GM21381 (cell line): Measurements from ENCODE around the gene KCNH3.
"Not testable (repeated sequence)": the region's sequence is repeated elsewhere in the genome, so short reads cannot be mapped to it uniquely, and the experiment has no call there.

Source experiments
- ATAC-seq: cut with Tn5 transposase; IDR thresholded peaks from one replicate; pipeline ENCODE4 v1.9.1; 2021; ENCODE audit warnings: mild to moderate bottlenecking, moderate library complexity; ENCODE audit not compliant: unreplicated experiment

Gene KCNH3

DNA sequence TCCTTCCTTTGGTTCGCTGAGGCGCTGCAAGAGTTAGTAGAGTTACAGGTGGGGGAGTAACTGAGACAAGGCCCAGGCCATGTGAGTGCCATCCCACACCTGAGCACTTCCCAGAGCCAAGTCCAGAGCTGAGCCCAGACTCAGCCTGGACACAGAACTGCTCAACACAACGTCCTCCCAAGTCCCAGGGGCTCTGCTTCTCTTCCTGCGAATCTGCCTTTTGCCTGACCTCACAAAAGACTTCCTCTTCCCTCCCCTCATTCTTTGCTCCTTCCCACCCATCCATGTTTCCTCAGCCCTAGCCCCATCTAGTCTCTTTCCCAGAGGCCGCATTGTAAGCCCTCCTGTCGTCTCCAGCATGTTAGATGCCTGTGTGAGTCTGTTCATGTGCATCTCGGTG, 45.8 kb downstream of the KCNH3 start:
- ATAC-seq: no peak

DNA sequence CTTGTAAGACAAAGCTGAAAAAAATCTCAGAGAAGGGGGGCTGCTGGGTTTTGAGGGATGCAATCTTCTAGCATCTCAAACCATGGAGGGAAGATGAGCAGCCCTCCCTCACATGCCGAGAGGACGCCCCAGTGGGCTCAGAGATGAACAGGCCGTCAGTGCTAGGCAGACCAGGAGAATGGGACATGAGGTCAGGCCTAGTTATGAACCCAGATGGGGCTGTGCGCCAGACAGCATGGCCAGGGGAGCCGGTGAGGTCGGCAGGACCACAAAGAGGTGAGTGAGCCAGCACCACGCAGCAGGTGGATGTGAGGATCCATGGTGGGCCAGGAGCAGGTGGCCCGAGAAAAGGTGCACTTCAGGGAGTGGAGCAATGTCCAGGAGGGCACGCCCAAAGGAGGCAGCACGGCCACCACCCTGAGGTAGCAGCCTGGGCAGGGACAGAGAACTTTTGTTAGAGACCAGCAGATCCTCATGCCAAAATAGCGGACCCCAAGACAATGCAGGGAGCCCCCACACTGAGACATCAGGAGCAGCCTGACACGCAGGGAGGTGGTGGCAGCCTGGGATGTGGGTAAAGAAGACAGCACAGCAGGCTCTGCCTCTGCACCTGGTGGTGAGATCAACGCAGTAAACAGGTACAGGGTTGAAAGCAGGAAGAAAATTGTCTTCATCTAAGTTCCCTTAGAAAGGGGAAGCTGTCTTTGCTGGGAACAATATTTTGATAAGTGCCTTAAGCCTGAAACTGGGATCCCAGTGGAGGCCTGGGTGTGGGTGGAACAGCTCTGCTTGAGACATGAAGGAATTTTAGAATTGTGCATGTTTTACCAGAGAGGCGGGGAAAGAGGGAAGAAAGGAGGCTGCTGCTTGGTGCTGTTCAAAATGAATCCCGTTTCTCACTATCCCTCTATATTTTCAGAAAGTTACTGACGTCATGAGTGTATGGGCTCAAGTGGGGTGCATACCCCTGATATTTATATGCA, 46.9 kb downstream of the KCNH3 start:
- no peak for ATAC-seq

DNA sequence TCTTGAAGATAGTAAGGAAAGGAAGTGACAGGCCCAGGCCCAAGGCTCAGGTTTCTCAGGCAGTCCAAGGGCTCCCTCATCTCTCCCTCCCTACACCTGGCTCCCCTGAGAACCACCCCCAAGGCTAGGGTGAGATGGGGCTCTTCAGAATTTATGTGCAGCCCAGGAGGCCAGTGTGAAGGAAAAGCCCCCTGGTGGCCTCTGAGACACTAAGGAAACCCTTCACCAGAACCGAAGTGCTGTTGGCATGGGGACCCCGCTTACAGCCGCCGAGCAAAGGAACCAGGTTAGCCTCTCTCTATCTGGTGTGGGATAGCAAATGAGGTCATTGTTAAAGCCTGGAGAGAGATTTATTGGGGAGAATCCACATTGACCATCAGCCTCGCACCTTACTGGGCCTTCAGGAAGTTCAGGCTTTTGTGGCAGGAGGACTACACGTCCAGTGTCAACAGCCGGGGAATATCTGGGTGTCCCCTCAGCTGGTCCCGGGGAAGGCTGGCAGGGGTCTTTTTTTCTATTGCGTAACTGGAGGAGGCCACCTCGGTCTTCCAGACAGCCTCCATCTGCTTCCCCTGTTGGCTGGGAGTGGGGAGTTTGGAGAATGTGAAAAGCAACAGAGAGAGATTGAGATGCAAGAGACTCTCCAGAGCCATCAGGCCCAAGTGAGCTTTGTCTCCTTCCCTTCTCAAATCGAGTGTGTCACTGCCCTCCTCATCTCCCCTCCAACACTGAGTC, 48.5 kb downstream of the KCNH3 start:
- no peak for ATAC-seq

DNA sequence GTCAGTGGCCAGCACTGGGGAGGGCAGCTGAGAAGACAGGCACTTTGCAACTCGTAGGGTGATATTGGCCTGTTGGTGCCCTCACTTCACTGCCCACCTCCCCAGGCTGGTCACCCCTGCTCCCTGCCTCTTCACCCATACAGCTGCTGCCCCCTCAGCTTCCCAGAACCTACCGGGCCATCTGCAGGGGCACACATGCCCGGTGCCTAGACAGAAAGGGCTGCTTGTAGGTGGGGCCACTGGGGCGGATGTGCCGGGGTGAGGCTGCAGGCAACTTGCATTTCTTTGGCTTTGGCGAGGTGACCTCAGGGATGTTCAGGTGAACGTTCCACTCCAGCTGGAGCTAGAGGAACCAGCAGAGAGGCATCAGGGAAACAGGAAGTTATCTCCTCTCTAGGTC, 49.5 kb downstream of the KCNH3 start:
- ATAC-seq: no peak

DNA sequence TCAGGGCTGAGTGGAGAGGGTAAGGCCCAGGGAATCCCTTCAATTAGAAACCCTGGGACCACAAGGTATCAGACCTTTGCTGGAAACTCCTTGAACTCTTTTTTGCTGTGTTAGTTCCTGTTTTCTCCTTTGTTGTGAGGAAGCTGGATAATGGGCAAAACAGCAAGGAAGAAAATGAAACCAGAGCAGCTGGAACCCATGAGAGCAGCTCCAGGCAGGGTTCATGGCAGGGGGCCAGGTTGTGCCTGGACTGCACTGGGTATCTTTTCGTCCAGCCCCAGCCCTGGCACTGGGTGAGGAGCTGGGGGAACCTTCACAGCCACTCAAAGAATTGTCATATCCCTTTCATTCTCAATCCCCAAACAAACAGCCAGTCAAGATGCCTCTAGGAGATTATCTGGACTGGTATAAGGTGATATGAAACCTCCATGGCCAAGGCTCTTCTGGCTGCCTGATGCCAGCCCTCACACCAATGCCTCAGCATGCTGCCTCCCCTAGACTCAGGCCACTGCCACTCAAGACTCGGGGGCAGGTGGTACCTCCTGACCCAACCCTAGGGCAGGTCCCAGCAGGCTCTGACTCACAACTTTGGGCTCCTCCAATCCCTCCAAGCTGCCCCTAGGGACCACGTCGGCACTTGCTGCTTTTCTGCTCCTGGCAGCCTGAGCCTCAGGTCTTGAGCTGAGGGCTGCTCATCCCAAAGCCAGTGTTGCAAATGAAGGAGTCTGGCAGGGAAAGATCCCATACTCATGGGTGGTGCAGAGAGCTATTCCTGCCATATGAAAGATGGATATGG, 50.1 kb downstream of the KCNH3 start:
- no peak for ATAC-seq

DNA sequence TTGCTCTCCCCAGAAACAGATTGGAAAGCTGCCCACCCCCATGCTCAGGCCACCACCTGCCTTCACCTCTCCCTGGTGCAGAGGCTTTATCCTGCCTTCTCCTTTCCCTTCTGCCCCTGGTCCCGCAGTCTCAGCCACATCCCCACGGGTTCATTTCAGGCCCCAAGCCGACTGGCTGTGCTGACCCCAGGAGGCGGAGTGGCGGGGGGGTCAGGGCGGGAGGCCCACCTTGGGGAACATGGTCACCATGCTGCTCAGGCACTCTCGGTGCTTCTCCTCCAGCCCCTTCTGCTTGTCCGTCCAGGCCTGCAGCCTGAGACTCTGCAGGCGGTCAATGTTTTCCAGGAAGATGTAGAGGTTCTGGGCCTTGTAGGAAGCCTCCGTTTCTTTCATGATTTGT, 59.7 kb downstream of the KCNH3 start:
- ATAC-seq: no peak

DNA sequence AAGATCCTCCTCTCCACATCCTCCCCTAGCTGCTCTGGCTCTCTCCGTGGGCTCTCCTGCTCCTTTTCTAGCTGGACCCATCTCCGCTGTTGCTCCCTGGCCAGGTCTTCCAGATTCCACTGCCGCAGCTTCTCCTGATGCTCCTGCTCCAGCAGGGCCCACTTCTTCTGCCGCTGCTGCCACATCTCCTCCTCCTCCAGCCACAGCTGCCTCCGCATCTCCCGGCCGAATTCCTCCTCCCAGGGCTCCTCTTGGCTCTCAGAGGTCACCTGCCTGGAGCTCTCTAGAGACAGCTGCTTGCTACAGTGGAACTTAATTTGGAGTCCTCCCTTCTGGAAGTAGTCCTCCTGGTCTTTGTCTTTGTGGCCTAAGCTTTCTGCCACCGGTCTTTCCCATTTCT, 61.1 kb downstream of the KCNH3 start:
- no peak for ATAC-seq

DNA sequence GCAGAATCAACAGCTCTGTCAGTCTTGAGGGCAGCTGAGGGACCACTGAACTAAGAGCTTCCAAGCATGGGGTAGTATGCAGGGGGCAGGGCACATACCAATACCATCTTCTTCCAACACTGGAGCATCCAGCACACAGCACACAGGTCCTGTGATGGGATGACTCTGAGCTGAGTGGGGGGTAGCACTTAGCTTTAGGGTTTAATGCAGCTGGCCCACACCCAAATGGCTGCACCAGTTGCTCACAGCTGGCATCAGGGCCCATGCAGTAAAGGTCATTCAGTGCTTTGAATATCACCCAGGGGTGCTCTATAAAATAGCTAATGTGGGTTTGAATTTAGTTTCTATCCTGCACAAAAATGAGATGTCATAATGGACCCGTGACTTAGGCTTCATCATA, 64.9 kb downstream of the KCNH3 start:
- ATAC-seq: no peak

DNA sequence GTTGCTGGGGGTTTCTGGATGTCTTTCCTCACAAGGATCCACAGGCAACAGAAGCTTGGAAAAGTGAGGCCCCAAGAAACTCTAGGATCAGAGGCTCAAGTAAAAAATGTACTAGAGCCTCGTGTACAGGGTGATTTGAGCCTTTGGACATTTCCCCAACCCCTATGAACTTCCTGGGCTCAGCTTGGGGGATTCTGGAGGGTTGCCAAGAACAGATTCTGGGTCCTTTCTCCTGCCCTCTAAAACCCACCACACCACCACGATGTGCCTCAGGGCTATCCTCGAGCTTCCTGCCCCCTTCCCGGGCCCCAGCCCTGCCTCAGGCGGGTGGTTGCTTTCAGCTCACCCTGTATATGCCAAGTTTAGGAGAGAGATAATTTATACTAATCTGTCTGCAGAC, 66.0 kb downstream of the KCNH3 start:
- no peak for ATAC-seq

DNA sequence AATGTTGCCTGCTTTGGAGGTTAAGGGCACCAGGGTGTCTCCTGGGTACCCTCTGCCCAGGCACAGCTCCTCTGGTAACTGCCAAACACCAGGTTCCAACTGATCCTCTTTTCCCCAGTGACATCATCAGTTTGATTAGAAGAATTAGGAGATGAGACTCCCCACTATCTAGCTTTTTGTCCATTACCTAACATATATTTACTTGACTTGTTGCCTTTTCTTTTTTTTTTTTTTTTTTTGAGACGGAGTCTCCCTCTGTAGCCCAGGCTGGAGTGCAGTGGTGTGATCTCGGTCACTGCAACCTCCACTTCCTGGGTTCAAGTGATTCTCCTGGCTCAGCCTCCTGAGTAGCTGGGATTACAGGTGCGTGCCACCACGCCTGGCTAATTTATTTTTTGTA, 66.7 kb downstream of the KCNH3 start, which contains the start of gene FAM186B:
Gene FAM186B, minus strand, starts transcription at position 101 of the 400 bp plus-strand sequence. CDS start 162 bp downstream, outside the sequence.
- not testable (repeated sequence) for ATAC-seq
